HG03354 (cell line): ENCODE measurements around the gene PTP4A2.
A peak's percentile ranks its signal among the peaks of the same experiment; 100 is the strongest.

Source experiments
- ATAC-seq: cut with Tn5 transposase; IDR thresholded peaks from one replicate; pipeline ENCODE4 v1.9.1; 2021; ENCODE audit warnings: mild to moderate bottlenecking; ENCODE audit not compliant: unreplicated experiment, poor library complexity, severe bottlenecking

The PTP4A2 gene

GRCh38 chr1:31938184-31938975, at the start of gene PTP4A2:
Gene PTP4A2, minus strand, starts transcription at chr1:31938368. Its CDS starts 19,303 bp downstream, at chr1:31919065.
- peak; percentile 72 for ATAC-seq

- ATAC-seq = no peak
Measured at GRCh38 chr1:31987135-31987619, 49.0 kb upstream of the PTP4A2 start.

- no peak for ATAC-seq
Measured at GRCh38 chr1:31985430-31985829, 47.3 kb upstream of the PTP4A2 start.

GRCh38 chr1:31984419-31985347, 46.5 kb upstream of the PTP4A2 start:
- no peak for ATAC-seq

- ATAC-seq = no peak
Measured at GRCh38 chr1:31981972-31982371, 43.8 kb upstream of the PTP4A2 start.

GRCh38 chr1:31981456-31981839, 43.3 kb upstream of the PTP4A2 start:
- ATAC-seq = no peak

GRCh38 chr1:31980835-31981455, 42.8 kb upstream of the PTP4A2 start:
- no peak for ATAC-seq

- ATAC-seq = no peak
Measured at GRCh38 chr1:31978843-31979400, 40.8 kb upstream of the PTP4A2 start.

GRCh38 chr1:31977385-31978131, 39.4 kb upstream of the PTP4A2 start:
- no peak for ATAC-seq

- ATAC-seq = no peak
Measured at GRCh38 chr1:31976401-31976800, 38.2 kb upstream of the PTP4A2 start.

- ATAC-seq = no peak
Measured at GRCh38 chr1:31970873-31971272, 32.7 kb upstream of the PTP4A2 start.

- ATAC-seq = no peak
Measured at GRCh38 chr1:31961536-31961935, 23.4 kb upstream of the PTP4A2 start.

GRCh38 chr1:31959521-31960340, 21.6 kb upstream of the PTP4A2 start:
- no peak for ATAC-seq

GRCh38 chr1:31957701-31958674, 19.8 kb upstream of the PTP4A2 start:
- no peak for ATAC-seq

- peak; percentile 82 for ATAC-seq
Measured at GRCh38 chr1:31955917-31956736, 18.0 kb upstream of the PTP4A2 start.

GRCh38 chr1:31954607-31955283, 16.6 kb upstream of the PTP4A2 start:
- no peak for ATAC-seq
